ENCODE results near the gene SLC25A48. TPM values are rescaled to one million over a fixed set of nuclear protein-coding genes. Genes with fewer than 3 reads are reported as not detected.
A peak's percentile ranks its signal among the peaks of the same experiment; 100 is the strongest.

Gene SLC25A48
- total RNA-seq, 1 donor from 2014 or later, result not detected

GRCh38 chr5:135830384-135830700 is 4.1 kb upstream of the SLC25A48 start:
- no peaks in the 10 kb centered on the region for H3K36me3 ChIP-seq
- no peak for DNase-seq (ENCODE audit: low spot score in 2 of 2)
- H3K9me3 ChIP-seq, result no peaks in the 10 kb centered on the region
- H3K4me1 ChIP-seq, result no peaks in the 10 kb centered on the region
- TF ChIP-seq CTCF (IDR thresholded peaks at IDR 0.05), result no peak
- intact Hi-C loops (cut with DNase I), result no loop called here
- no peak overlapping the region for H3K27ac ChIP-seq
- H3K27me3 ChIP-seq, result no peaks in the 10 kb centered on the region
- no peak overlapping the region for H3K4me3 ChIP-seq

- Histone ChIP-seq H3K36me3 (no peaks in the 10 kb centered on the region), H3K4me3 (no peak overlapping the region), H3K27ac (no peak overlapping the region), H3K9me3 (no peaks in the 10 kb centered on the region), H3K27me3 (no peaks in the 10 kb centered on the region), H3K4me1 (no peaks in the 10 kb centered on the region)
- DNase-seq (ENCODE audit: low spot score in 2 of 2), result peak in 1 of 2 donors; percentile 52
- intact Hi-C loops (cut with DNase I), result no loop called here
- TF ChIP-seq CTCF (IDR thresholded peaks at IDR 0.05), result no peak
These were observed 3.6 kb upstream of the SLC25A48 start for GRCh38 chr5:135830876-135831275.

GRCh38 chr5:135831439-135831838 is 3.0 kb upstream of the SLC25A48 start:
- Histone ChIP-seq H3K4me1 (no peaks in the 10 kb centered on the region), H3K27me3 (no peaks in the 10 kb centered on the region), H3K9me3 (no peaks in the 10 kb centered on the region), H3K36me3 (no peaks in the 10 kb centered on the region), H3K27ac (no peak overlapping the region), H3K4me3 (no peak overlapping the region)
- intact Hi-C loops (cut with DNase I), result no loop called here
- no peak for TF ChIP-seq CTCF (IDR thresholded peaks at IDR 0.05)
- DNase-seq (ENCODE audit: low spot score in 2 of 2), result no peak

- TF ChIP-seq CTCF (IDR thresholded peaks at IDR 0.05), result no peak
- H3K27ac ChIP-seq, result no peak overlapping the region
- no peak overlapping the region for H3K4me3 ChIP-seq
- intact Hi-C loops (cut with DNase I), result no loop called here
- no peaks in the 10 kb centered on the region for H3K9me3 ChIP-seq
- no peaks in the 10 kb centered on the region for H3K4me1 ChIP-seq
- DNase-seq (ENCODE audit: low spot score in 2 of 2), result no peak
- no peaks in the 10 kb centered on the region for H3K27me3 ChIP-seq
- no peaks in the 10 kb centered on the region for H3K36me3 ChIP-seq
These were observed 2.5 kb upstream of the SLC25A48 start for GRCh38 chr5:135831851-135832555.

GRCh38 chr5:135832941-135833920 is 1.2 kb upstream of the SLC25A48 start:
- DNase-seq (ENCODE audit: low spot score in 2 of 2), result peak in 1 of 2 donors; percentile 15
- intact Hi-C loops (cut with DNase I), result no loop called here

More at GRCh38 chr5:135832941-135833920, 1.2 kb upstream of the SLC25A48 start:
- Histone ChIP-seq H3K4me1 (no peaks in the 10 kb centered on the region), H3K27me3 (no peaks in the 10 kb centered on the region), H3K4me3 (no peak overlapping the region), H3K36me3 (no peaks in the 10 kb centered on the region), H3K9me3 (no peaks in the 10 kb centered on the region), H3K27ac (no peak overlapping the region)
- no peak for TF ChIP-seq CTCF (IDR thresholded peaks at IDR 0.05)

Data from ascending aorta (tissue), 2 donors.